Left lung (tissue), 10 donors: ENCODE data around the gene ZNF836. TPM values are rescaled to one million over a fixed set of nuclear protein-coding genes. Genes with fewer than 3 reads are reported as not detected.
A peak's percentile ranks its signal among the peaks of the same experiment; 100 is the strongest.

Experiments used
- ATAC-seq: fragments of 200-7000 bp; cut with Tn5 transposase; one replicate; pipeline ENCODE4 v1.9.1; 2020; ENCODE audit warnings: moderate library complexity
- DNase-seq, 4 donors: peaks; one replicate each; pipeline ENCODE4 v3.0.0-alpha.2; 2013 to 2020
- H3K27ac ChIP-seq, 2 donors: fragments of 200-600 bp; sonication (generic) in 1 of 2; one replicate each; pipeline versions ENCODE4 v1.5.0 to v1.8.0; 2020 to 2021
- H3K27me3 ChIP-seq, 2 donors: fragments of 200-600 bp; sonication (generic) in 1 of 2; one replicate each; pipeline versions ENCODE4 v1.5.0 to v1.8.0; 2020 to 2021
- H3K36me3 ChIP-seq, 2 donors: fragments of 200-600 bp; sonication (generic) in 1 of 2; one replicate each; pipeline versions ENCODE4 v1.5.0 to v1.8.0; 2020 to 2021
- H3K4me1 ChIP-seq, 2 donors: fragments of 200-600 bp; one replicate each; pipeline ENCODE4 v1.8.0; 2021
- H3K4me3 ChIP-seq, 2 donors: fragments of 200-600 bp; sonication (generic) in 1 of 2; one replicate each; pipeline versions ENCODE4 v1.5.0 to v1.8.0; 2020 to 2021; ENCODE audit warnings: mild to moderate bottlenecking in 1 of 2
- H3K9me3 ChIP-seq, 2 donors: fragments of 200-600 bp; sonication (generic) in 1 of 2; one replicate each; pipeline versions ENCODE4 v1.5.0 to v1.8.0; 2020 to 2021
- CTCF ChIP-seq, 2 donors: fragments of 200-600 bp; sonication (generic) in 1 of 2; IDR thresholded peaks; one replicate each; pipeline versions ENCODE4 v1.5.0 to v1.8.0; 2021; ENCODE audit warnings: antibody characterized with exemption in 2 of 2
- intact Hi-C, 2 donors: fragments of 100-400 bp; cut with DNase I; formaldehyde crosslinking; loops; one replicate each; pipeline versions ENCODE4 v1.11.2 to v1.14.2; 2022
- polyA plus RNA-seq, 6 donors: library from polyadenylated mRNA; unstranded; fragments of 120-200 nt; gene quantifications; one replicate each; pipeline ENCODE4 v1.2.1, GENCODE V29; 2013; ENCODE audit not compliant: insufficient read length in 6 of 6
- total RNA-seq, 2 donors: library from RNA; stranded (reverse); fragmentation: NEBNext Ultra II Directional; extraction: Animal tissue kit (Norgen Biotek cat#: 25700); gene quantifications; one replicate each; pipeline ENCODE4 v1.2.1, GENCODE V29; 2021
- donor health status: DM: no; HTN: yes; CAD: no.
- donor health status: DM: no; HTN: no; CAD: no.

Gene ZNF836
- total and polyA plus RNA-seq, 8 donors = 13.1 to 25.1 (median 21.8) TPM

- intact Hi-C loops = no loop called here
- DNase-seq = no peak
- Histone ChIP-seq H3K4me1 (peaks cover 3 to 24% of the 10 kb centered on the region in 2 donors), H3K36me3 (no peaks in the 10 kb centered on the region), H3K4me3 (no peak overlapping the region), H3K27me3 (no peaks in the 10 kb centered on the region), H3K27ac (no peak overlapping the region), H3K9me3 (peaks cover 0 to 30% of the 10 kb centered on the region in 2 donors)
- ATAC-seq = no peak
- TF ChIP-seq CTCF (IDR thresholded peaks at IDR 0.05) = no peak
Measured at GRCh38 chr19:52141203-52141602, 30.2 kb downstream of the ZNF836 start.

DNA sequence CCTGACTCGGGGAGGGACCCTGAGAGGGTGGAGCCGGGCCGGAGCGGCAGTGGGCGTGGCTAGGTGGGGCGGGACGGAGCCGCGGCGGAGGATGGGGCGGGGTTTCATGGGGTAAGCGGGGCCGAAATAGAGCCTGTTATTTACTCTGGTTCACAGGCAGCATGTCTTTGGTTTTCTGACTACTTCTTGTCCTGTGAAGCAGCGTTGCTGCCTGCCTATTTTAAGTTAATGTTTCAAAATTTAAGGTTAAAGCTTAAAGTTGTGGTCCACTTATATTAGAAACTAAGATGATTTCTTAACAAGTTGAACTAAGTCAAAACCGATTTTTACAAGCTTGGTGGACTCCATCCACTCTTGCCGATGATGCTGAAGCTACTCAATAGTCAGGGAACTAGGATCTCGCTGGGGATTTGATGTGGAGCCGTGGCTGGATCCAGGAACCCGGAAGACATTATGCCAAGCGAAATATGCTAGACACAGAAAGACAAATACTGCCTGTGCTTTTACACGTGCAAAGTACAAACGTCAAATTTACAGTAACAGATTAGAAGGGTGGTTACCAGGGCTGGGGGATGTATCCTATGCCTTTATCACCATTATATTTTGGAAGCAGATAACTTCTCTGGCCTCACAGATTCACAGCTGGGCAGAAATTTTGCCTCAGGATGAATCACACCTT lies 31.2 kb downstream of the ZNF836 start:
- Histone ChIP-seq H3K36me3 (no peaks in the 10 kb centered on the region), H3K9me3 (peaks cover 0 to 33% of the 10 kb centered on the region in 2 donors), H3K4me3 (peak overlapping the region in 1 of 2 donors; percentile 94), H3K27ac (peak overlapping the region; percentile 62 to 96), H3K27me3 (no peaks in the 10 kb centered on the region), H3K4me1 (peaks cover 3 to 24% of the 10 kb centered on the region in 2 donors)
- no peak for TF ChIP-seq CTCF (IDR thresholded peaks at IDR 0.05)
- ATAC-seq (peak; percentile 100), DNase-seq (peak in 1 of 4 donors; percentile 99)
- intact Hi-C loops = no loop called here

DNA sequence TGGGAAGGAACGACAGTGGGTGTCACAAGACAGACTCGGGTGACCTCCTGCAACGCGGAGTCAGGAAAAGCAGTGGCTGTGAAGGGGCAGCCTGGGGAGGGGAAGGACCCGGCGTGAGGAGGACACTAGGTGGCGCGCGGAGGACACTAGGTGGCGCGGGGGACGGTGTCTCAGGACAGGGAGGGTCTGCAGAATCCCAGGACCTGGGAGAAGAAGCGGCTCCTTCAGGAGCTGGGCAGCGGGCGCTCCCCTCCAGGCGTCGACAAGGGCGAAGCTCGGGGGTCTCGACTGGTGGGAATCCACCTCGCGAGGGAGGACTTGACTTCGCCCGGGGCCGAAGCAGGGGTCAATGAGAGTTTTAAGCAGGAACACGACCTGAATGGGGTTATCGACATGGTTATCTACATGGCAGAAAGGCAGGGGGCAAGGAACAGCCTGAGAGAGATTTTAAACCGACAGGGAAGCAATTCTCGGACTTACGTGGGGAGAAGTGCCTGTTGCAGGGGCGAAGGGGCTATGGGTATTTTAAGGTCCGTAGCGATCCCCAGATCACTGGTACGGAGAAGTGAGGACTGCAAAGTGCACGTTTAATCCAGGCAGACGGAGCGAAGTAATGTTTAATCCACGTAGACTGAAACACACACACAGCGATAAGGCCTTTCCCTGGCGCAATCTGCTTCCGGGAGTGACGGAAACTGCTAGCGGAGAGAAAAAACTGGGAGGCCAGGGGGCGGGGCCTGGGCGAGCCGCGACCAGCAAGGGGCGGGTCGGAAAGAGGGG lies 32.0 kb downstream of the ZNF836 start, which contains the start of gene ZNF616:
Gene ZNF616, minus strand, starts transcription at position 687 of the 780 bp plus-strand sequence. CDS start 9,426 bp downstream, outside the sequence.
- intact Hi-C loops = loop anchor here in 1 of 2 donors (5.0 kb wide), 1 partner anchor 98 kb away; no protein-coding TSS in a partner anchor

GRCh38 chr19:52138983-52139251 lies 32.5 kb downstream of the ZNF836 start:
- intact Hi-C loops = loop anchor here in 1 of 2 donors (5.0 kb wide), 1 partner anchor 98 kb away; no protein-coding TSS in a partner anchor
- no peak for TF ChIP-seq CTCF (IDR thresholded peaks at IDR 0.05)
- no peak for DNase-seq

More for the DNA sequence above, 32.0 kb downstream of the ZNF836 start, which contains the start of gene ZNF616:
- DNase-seq (peak; percentile 91 to 98 (median 97)), ATAC-seq (peak; percentile 97)
- Histone ChIP-seq H3K27ac (peak within 1 kb of the TSS; percentile 94 to 96), H3K36me3 (no peaks in the 10 kb centered on the region), H3K4me3 (peak within 1 kb of the TSS; percentile 72 to 94), H3K9me3 (peaks cover 0 to 32% of the 10 kb centered on the region in 2 donors), H3K4me1 (peaks cover 3 to 24% of the 10 kb centered on the region in 2 donors), H3K27me3 (no peaks in the 10 kb centered on the region)
- TF ChIP-seq CTCF (IDR thresholded peaks at IDR 0.05) = peak; percentile 58 to 80

More at GRCh38 chr19:52138983-52139251, 32.5 kb downstream of the ZNF836 start:
- no peak for ATAC-seq
- H3K4me3 ChIP-seq = peak overlapping the region; percentile 72 to 94
- H3K27ac ChIP-seq = peak overlapping the region; percentile 94 to 96
- no peaks in the 10 kb centered on the region for H3K27me3 ChIP-seq
- H3K4me1 ChIP-seq = peaks cover 3 to 24% of the 10 kb centered on the region in 2 donors
- peaks cover 0 to 32% of the 10 kb centered on the region in 2 donors for H3K9me3 ChIP-seq
- no peaks in the 10 kb centered on the region for H3K36me3 ChIP-seq
